Measurements from ENCODE around the gene MACO1.

Gene MACO1

GRCh38 chr1:25473653-25474225 is 43.0 kb downstream of the MACO1 start:
- Histone ChIP-seq H3K27me3 (replicated peaks; ENCODE audit: control insufficient read depth, insufficient read depth, low read length) (no peaks in the 10 kb centered on the region), H3K36me3 (ENCODE audit: control insufficient read depth, insufficient read depth, low read length) (no peaks in the 10 kb centered on the region), H3K4me3 (replicated peaks; ENCODE audit: low read depth, low read length) (no peak overlapping the region)
- no peak for TF ChIP-seq CTCF (IDR thresholded peaks at IDR 0.05; ENCODE audit: insufficient read depth, low read length, poor library complexity, severe bottlenecking)
- DNase-seq (ENCODE audit: extremely low read depth, insufficient read length), result no peak

GRCh38 chr1:25474439-25475047 is 43.8 kb downstream of the MACO1 start:
- Histone ChIP-seq H3K4me3 (replicated peaks; ENCODE audit: low read depth, low read length) (no peak overlapping the region), H3K27me3 (replicated peaks; ENCODE audit: control insufficient read depth, insufficient read depth, low read length) (no peaks in the 10 kb centered on the region)

GRCh38 chr1:25476186-25477097 is 45.7 kb downstream of the MACO1 start:
- TF ChIP-seq CTCF (IDR thresholded peaks at IDR 0.05; ENCODE audit: insufficient read depth, low read length, poor library complexity, severe bottlenecking), result no peak
- Histone ChIP-seq H3K36me3 (ENCODE audit: control insufficient read depth, insufficient read depth, low read length) (no peaks in the 10 kb centered on the region), H3K4me3 (replicated peaks; ENCODE audit: low read depth, low read length) (no peak overlapping the region), H3K27me3 (replicated peaks; ENCODE audit: control insufficient read depth, insufficient read depth, low read length) (no peaks in the 10 kb centered on the region)
- DNase-seq (ENCODE audit: extremely low read depth, insufficient read length), result no peak

More at GRCh38 chr1:25474439-25475047, 43.8 kb downstream of the MACO1 start:
- no peak for DNase-seq (ENCODE audit: extremely low read depth, insufficient read length)
- H3K36me3 ChIP-seq (ENCODE audit: control insufficient read depth, insufficient read depth, low read length), result no peaks in the 10 kb centered on the region
- no peak for TF ChIP-seq CTCF (IDR thresholded peaks at IDR 0.05; ENCODE audit: insufficient read depth, low read length, poor library complexity, severe bottlenecking)

GRCh38 chr1:25477448-25478034 is 46.8 kb downstream of the MACO1 start:
- TF ChIP-seq CTCF (IDR thresholded peaks at IDR 0.05; ENCODE audit: insufficient read depth, low read length, poor library complexity, severe bottlenecking), result no peak
- H3K27me3 ChIP-seq (replicated peaks; ENCODE audit: control insufficient read depth, insufficient read depth, low read length), result no peaks in the 10 kb centered on the region
- no peak for DNase-seq (ENCODE audit: extremely low read depth, insufficient read length)
- H3K36me3 ChIP-seq (ENCODE audit: control insufficient read depth, insufficient read depth, low read length), result no peaks in the 10 kb centered on the region; the same call in 1 of the 2 replicates
- no peak overlapping the region for H3K4me3 ChIP-seq (replicated peaks; ENCODE audit: low read depth, low read length)

- DNase-seq (ENCODE audit: extremely low read depth, insufficient read length), result no peak
- no peaks in the 10 kb centered on the region for H3K27me3 ChIP-seq (replicated peaks; ENCODE audit: control insufficient read depth, insufficient read depth, low read length)
- no peak overlapping the region for H3K4me3 ChIP-seq (replicated peaks; ENCODE audit: low read depth, low read length)
- no peak for TF ChIP-seq CTCF (IDR thresholded peaks at IDR 0.05; ENCODE audit: insufficient read depth, low read length, poor library complexity, severe bottlenecking)
- no peaks in the 10 kb centered on the region; the same call in 1 of the 2 replicates for H3K36me3 ChIP-seq (ENCODE audit: control insufficient read depth, insufficient read depth, low read length)
Observed at GRCh38 chr1:25478633-25479032, 47.9 kb downstream of the MACO1 start.
